Measurements from ENCODE around the gene ASAP2. TPM values are rescaled to one million over a fixed set of nuclear protein-coding genes. Genes with fewer than 3 reads are reported as not detected.

ASAP2 gene
- total RNA-seq, 1 donor, result 66.2 TPM

- Histone ChIP-seq H3K79me2 (ENCODE audit: insufficient read depth, low read length) (no peaks in the 10 kb centered on the region), H3K27me3 (ENCODE audit: insufficient read depth, low read length) (no peaks in the 10 kb centered on the region), H2AFZ (ENCODE audit: low read length) (no peak overlapping the region), H3K9me3 (ENCODE audit: low read depth, low read length) (no peaks in the 10 kb centered on the region), H3K36me3 (ENCODE audit: insufficient read depth, low read length) (peaks cover 58% of the 10 kb centered on the region), H3K27ac (ENCODE audit: low read depth, low read length) (no peak overlapping the region), H3K4me2 (ENCODE audit: insufficient read depth, low read length) (no peak overlapping the region), H3K4me3 (ENCODE audit: insufficient read depth, low read length) (no peak overlapping the region), H4K20me1 (ENCODE audit: insufficient read depth, low read length) (no peaks in the 10 kb centered on the region), H3K4me1 (ENCODE audit: insufficient read depth, low read length) (peaks cover 8% of the 10 kb centered on the region)
- TF ChIP-seq, protein P1, sequence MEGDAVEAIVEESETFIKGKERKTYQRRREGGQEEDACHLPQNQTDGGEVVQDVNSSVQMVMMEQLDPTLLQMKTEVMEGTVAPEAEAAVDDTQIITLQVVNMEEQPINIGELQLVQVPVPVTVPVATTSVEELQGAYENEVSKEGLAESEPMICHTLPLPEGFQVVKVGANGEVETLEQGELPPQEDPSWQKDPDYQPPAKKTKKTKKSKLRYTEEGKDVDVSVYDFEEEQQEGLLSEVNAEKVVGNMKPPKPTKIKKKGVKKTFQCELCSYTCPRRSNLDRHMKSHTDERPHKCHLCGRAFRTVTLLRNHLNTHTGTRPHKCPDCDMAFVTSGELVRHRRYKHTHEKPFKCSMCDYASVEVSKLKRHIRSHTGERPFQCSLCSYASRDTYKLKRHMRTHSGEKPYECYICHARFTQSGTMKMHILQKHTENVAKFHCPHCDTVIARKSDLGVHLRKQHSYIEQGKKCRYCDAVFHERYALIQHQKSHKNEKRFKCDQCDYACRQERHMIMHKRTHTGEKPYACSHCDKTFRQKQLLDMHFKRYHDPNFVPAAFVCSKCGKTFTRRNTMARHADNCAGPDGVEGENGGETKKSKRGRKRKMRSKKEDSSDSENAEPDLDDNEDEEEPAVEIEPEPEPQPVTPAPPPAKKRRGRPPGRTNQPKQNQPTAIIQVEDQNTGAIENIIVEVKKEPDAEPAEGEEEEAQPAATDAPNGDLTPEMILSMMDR (IDR thresholded peaks at IDR 0.05; ENCODE audit: extremely low read depth, low read depth, low read length), result no peak
- DNase-seq (ENCODE audit: insufficient read length, low spot score, missing footprints), result peak; percentile 47
Measured at GRCh38 chr2:9398881-9399780, 192.5 kb downstream of the ASAP2 start.

GRCh38 chr2:9400268-9401058 lies 193.9 kb downstream of the ASAP2 start:
- TF ChIP-seq, protein P1 (IDR thresholded peaks at IDR 0.05; ENCODE audit: extremely low read depth, low read depth, low read length), result no peak
- peaks cover 59% of the 10 kb centered on the region for H3K36me3 ChIP-seq (ENCODE audit: insufficient read depth, low read length)
- H2AFZ ChIP-seq (ENCODE audit: low read length), result no peak overlapping the region
- no peaks in the 10 kb centered on the region for H3K27me3 ChIP-seq (ENCODE audit: insufficient read depth, low read length)
- no peaks in the 10 kb centered on the region for H3K9me3 ChIP-seq (ENCODE audit: low read depth, low read length)
- no peak overlapping the region for H3K27ac ChIP-seq (ENCODE audit: low read depth, low read length)
- H3K79me2 ChIP-seq (ENCODE audit: insufficient read depth, low read length), result no peaks in the 10 kb centered on the region
- H3K4me2 ChIP-seq (ENCODE audit: insufficient read depth, low read length), result no peak overlapping the region
- H3K4me3 ChIP-seq (ENCODE audit: insufficient read depth, low read length), result no peak overlapping the region
- peaks cover 9% of the 10 kb centered on the region for H3K4me1 ChIP-seq (ENCODE audit: insufficient read depth, low read length)
- no peak for DNase-seq (ENCODE audit: insufficient read length, low spot score, missing footprints)
- no peaks in the 10 kb centered on the region for H4K20me1 ChIP-seq (ENCODE audit: insufficient read depth, low read length)

GRCh38 chr2:9401059-9401547 lies 194.5 kb downstream of the ASAP2 start:
- Histone ChIP-seq H3K36me3 (ENCODE audit: insufficient read depth, low read length) (peaks cover 58% of the 10 kb centered on the region), H3K4me2 (ENCODE audit: insufficient read depth, low read length) (no peak overlapping the region), H2AFZ (ENCODE audit: low read length) (no peak overlapping the region), H3K79me2 (ENCODE audit: insufficient read depth, low read length) (no peaks in the 10 kb centered on the region), H3K4me3 (ENCODE audit: insufficient read depth, low read length) (no peak overlapping the region), H3K9me3 (ENCODE audit: low read depth, low read length) (no peaks in the 10 kb centered on the region), H3K27ac (ENCODE audit: low read depth, low read length) (no peak overlapping the region), H3K27me3 (ENCODE audit: insufficient read depth, low read length) (no peaks in the 10 kb centered on the region), H3K4me1 (ENCODE audit: insufficient read depth, low read length) (peaks cover 12% of the 10 kb centered on the region), H4K20me1 (ENCODE audit: insufficient read depth, low read length) (no peaks in the 10 kb centered on the region)
- TF ChIP-seq, protein P1 (IDR thresholded peaks at IDR 0.05; ENCODE audit: extremely low read depth, low read depth, low read length), result no peak
- DNase-seq (ENCODE audit: insufficient read length, low spot score, missing footprints), result peak; percentile 5

Data from osteoblast (primary cell).